Measurements from ENCODE around the gene ME3.
"Not testable (repeated sequence)": the region's sequence is repeated elsewhere in the genome, so short reads cannot be mapped to it uniquely, and the experiment has no call there.

ME3 gene

GRCh38 chr11:86551288-86552092 is 120.9 kb downstream of the ME3 start:
- no peak for DNase-seq

GRCh38 chr11:86550757-86551156 is 121.7 kb downstream of the ME3 start:
- DNase-seq, result no peak

GRCh38 chr11:86548271-86548917 is 124.0 kb downstream of the ME3 start:
- DNase-seq, result no peak

- no peak for DNase-seq
These were observed 124.7 kb downstream of the ME3 start for GRCh38 chr11:86547727-86548126.

- DNase-seq, result peak; percentile 8
These were observed 131.1 kb downstream of the ME3 start for GRCh38 chr11:86541299-86541698.

- DNase-seq, result no peak
These were observed 134.2 kb downstream of the ME3 start for GRCh38 chr11:86538223-86538548.

GRCh38 chr11:86537541-86538222 is 134.7 kb downstream of the ME3 start:
- no peak for DNase-seq

- DNase-seq, result no peak
These were observed 136.6 kb downstream of the ME3 start for GRCh38 chr11:86535773-86536172.

- no peak for DNase-seq
These were observed 147.6 kb downstream of the ME3 start for GRCh38 chr11:86524620-86525352.

- no peak for DNase-seq
These were observed 148.4 kb downstream of the ME3 start for GRCh38 chr11:86523738-86524619.

- DNase-seq, result not testable (repeated sequence)
These were observed 149.9 kb downstream of the ME3 start for GRCh38 chr11:86522512-86522911.

GRCh38 chr11:86519064-86519911 is 153.1 kb downstream of the ME3 start:
- DNase-seq, result no peak

- no peak for DNase-seq
These were observed 154.2 kb downstream of the ME3 start for GRCh38 chr11:86518211-86518610.

- DNase-seq, result no peak
These were observed 154.9 kb downstream of the ME3 start for GRCh38 chr11:86517557-86517956.

- no peak for DNase-seq
These were observed 156.9 kb downstream of the ME3 start for GRCh38 chr11:86515297-86516094.

- no peak for DNase-seq
These were observed 158.0 kb downstream of the ME3 start for GRCh38 chr11:86514453-86514852.

GRCh38 chr11:86513746-86514373 is 158.6 kb downstream of the ME3 start:
- DNase-seq, result no peak

GRCh38 chr11:86513138-86513537 is 159.3 kb downstream of the ME3 start:
- no peak for DNase-seq

- DNase-seq, result no peak
These were observed 161.3 kb downstream of the ME3 start for GRCh38 chr11:86511086-86511551.

GRCh38 chr11:86510674-86511073 is 161.7 kb downstream of the ME3 start:
- no peak for DNase-seq
